Activated T-helper 1 cell treated with anti-CD3 and anti-CD28 coated beads, Interleukin-12 subunit alpha, Interleukin-12 subunit beta, Interleukin-2, Interleukin-4 antibody, amounts not matched to agents 30 ng/mL and 10 ng/mL and 1 ng/mL, durations not matched to agents 14 hours and 24 hours and 36 hours (primary cell): ENCODE results near the gene CEP131. TPM values are rescaled to one million over a fixed set of nuclear protein-coding genes. Genes with fewer than 3 reads are reported as not detected.

Experiments
- DNase-seq: peaks from one replicate; pipeline ENCODE4 v3.0.0; 2021; ENCODE audit warnings: low spot score
- H3K27ac Mint-ChIP-seq: one replicate; pipeline ENCODE4 v1.8.0; 2021; ENCODE audit warnings: mild to moderate bottlenecking, mixed read lengths
- H3K27me3 Mint-ChIP-seq: one replicate; pipeline ENCODE4 v1.8.0; 2022; ENCODE audit warnings: mild to moderate bottlenecking, moderate library complexity, mixed read lengths; ENCODE audit not compliant: insufficient read depth
- H3K36me3 Mint-ChIP-seq: one replicate; pipeline ENCODE4 v1.8.0; 2021; ENCODE audit warnings: low read depth, mixed read lengths
- H3K4me1 Mint-ChIP-seq: one replicate; pipeline ENCODE4 v1.8.0; 2021; ENCODE audit warnings: low read depth, mixed read lengths
- H3K4me3 Mint-ChIP-seq: one replicate; pipeline ENCODE4 v1.8.0; 2021; ENCODE audit warnings: mild to moderate bottlenecking, moderate library complexity, mixed read lengths
- H3K9me3 Mint-ChIP-seq: one replicate; pipeline ENCODE4 v1.8.0; 2021; ENCODE audit warnings: mixed read lengths
- intact Hi-C: fragments of 100-400 bp; cut with micrococcal nuclease; formaldehyde crosslinking; loops from one replicate; pipeline ENCODE4 v1.15.1; 2024
- total RNA-seq: library from RNA; stranded (reverse); gene quantifications from 2 replicates; pipeline ENCODE4 v1.2.3, GENCODE V29; 2022

The CEP131 gene
- total RNA-seq, 1 donor from 2014 or later: 17.5 TPM

- H3K4me1 Mint-ChIP-seq: no peaks in the 10 kb centered on the region
- no peaks in the 10 kb centered on the region for H3K27me3 Mint-ChIP-seq
- no peak overlapping the region for H3K4me3 Mint-ChIP-seq
- no peaks in the 10 kb centered on the region for H3K9me3 Mint-ChIP-seq
- intact Hi-C loops: no loop called here
- no peak overlapping the region for H3K27ac Mint-ChIP-seq
- DNase-seq: no peak
- H3K36me3 Mint-ChIP-seq: no peaks in the 10 kb centered on the region
Observed at GRCh38 chr17:81189016-81189415, 33.7 kb downstream of the CEP131 start.

GRCh38 chr17:81188491-81188840, 34.3 kb downstream of the CEP131 start:
- H3K36me3 Mint-ChIP-seq: no peaks in the 10 kb centered on the region
- no peaks in the 10 kb centered on the region for H3K4me1 Mint-ChIP-seq
- no peak overlapping the region for H3K27ac Mint-ChIP-seq
- no peaks in the 10 kb centered on the region for H3K9me3 Mint-ChIP-seq
- intact Hi-C loops: no loop called here
- H3K4me3 Mint-ChIP-seq: no peak overlapping the region
- no peaks in the 10 kb centered on the region for H3K27me3 Mint-ChIP-seq
- DNase-seq: no peak

- Mint-ChIP-seq H3K4me1 (no peaks in the 10 kb centered on the region), H3K27me3 (no peaks in the 10 kb centered on the region), H3K9me3 (no peaks in the 10 kb centered on the region), H3K36me3 (no peaks in the 10 kb centered on the region), H3K4me3 (no peak overlapping the region), H3K27ac (no peak overlapping the region)
- no peak for DNase-seq
- intact Hi-C loops: no loop called here
Observed at GRCh38 chr17:81187586-81188490, 34.9 kb downstream of the CEP131 start.

GRCh38 chr17:81187120-81187519, 35.6 kb downstream of the CEP131 start:
- no peaks in the 10 kb centered on the region for H3K4me1 Mint-ChIP-seq
- intact Hi-C loops: no loop called here
- H3K36me3 Mint-ChIP-seq: no peaks in the 10 kb centered on the region
- DNase-seq: no peak
- no peak overlapping the region for H3K4me3 Mint-ChIP-seq
- no peak overlapping the region for H3K27ac Mint-ChIP-seq
- no peaks in the 10 kb centered on the region for H3K9me3 Mint-ChIP-seq
- H3K27me3 Mint-ChIP-seq: no peaks in the 10 kb centered on the region

GRCh38 chr17:81186203-81186602, 36.6 kb downstream of the CEP131 start:
- no peaks in the 10 kb centered on the region for H3K9me3 Mint-ChIP-seq
- H3K27me3 Mint-ChIP-seq: no peaks in the 10 kb centered on the region
- no peak overlapping the region for H3K27ac Mint-ChIP-seq
- H3K36me3 Mint-ChIP-seq: no peaks in the 10 kb centered on the region
- no peak overlapping the region for H3K4me3 Mint-ChIP-seq
- H3K4me1 Mint-ChIP-seq: no peaks in the 10 kb centered on the region
- no peak for DNase-seq
- intact Hi-C loops: no loop called here

GRCh38 chr17:81184555-81184954, 38.2 kb downstream of the CEP131 start:
- Mint-ChIP-seq H3K4me1 (no peaks in the 10 kb centered on the region), H3K27me3 (no peaks in the 10 kb centered on the region), H3K27ac (no peak overlapping the region), H3K4me3 (no peak overlapping the region), H3K36me3 (no peaks in the 10 kb centered on the region), H3K9me3 (no peaks in the 10 kb centered on the region)
- intact Hi-C loops: no loop called here
- no peak for DNase-seq

- no peak for DNase-seq
- Mint-ChIP-seq H3K4me1 (no peaks in the 10 kb centered on the region), H3K27me3 (no peaks in the 10 kb centered on the region), H3K27ac (no peak overlapping the region), H3K36me3 (no peaks in the 10 kb centered on the region), H3K9me3 (no peaks in the 10 kb centered on the region), H3K4me3 (no peak overlapping the region)
- intact Hi-C loops: no loop called here
Observed at GRCh38 chr17:81183807-81184206, 39.0 kb downstream of the CEP131 start.

GRCh38 chr17:81183316-81183715, 39.4 kb downstream of the CEP131 start:
- H3K9me3 Mint-ChIP-seq: no peaks in the 10 kb centered on the region
- no peak overlapping the region for H3K4me3 Mint-ChIP-seq
- no peaks in the 10 kb centered on the region for H3K27me3 Mint-ChIP-seq
- intact Hi-C loops: no loop called here
- DNase-seq: no peak
- H3K27ac Mint-ChIP-seq: no peak overlapping the region
- no peaks in the 10 kb centered on the region for H3K4me1 Mint-ChIP-seq
- no peaks in the 10 kb centered on the region for H3K36me3 Mint-ChIP-seq

GRCh38 chr17:81182596-81182995, 40.2 kb downstream of the CEP131 start:
- intact Hi-C loops: no loop called here
- no peak for DNase-seq
- no peaks in the 10 kb centered on the region for H3K27me3 Mint-ChIP-seq
- H3K36me3 Mint-ChIP-seq: no peaks in the 10 kb centered on the region
- H3K4me3 Mint-ChIP-seq: no peak overlapping the region
- no peak overlapping the region for H3K27ac Mint-ChIP-seq
- H3K4me1 Mint-ChIP-seq: no peaks in the 10 kb centered on the region
- H3K9me3 Mint-ChIP-seq: no peaks in the 10 kb centered on the region

GRCh38 chr17:81181811-81182185, 41.0 kb downstream of the CEP131 start:
- Mint-ChIP-seq H3K4me3 (no peak overlapping the region), H3K27ac (no peak overlapping the region), H3K27me3 (no peaks in the 10 kb centered on the region), H3K36me3 (no peaks in the 10 kb centered on the region), H3K4me1 (no peaks in the 10 kb centered on the region), H3K9me3 (no peaks in the 10 kb centered on the region)
- intact Hi-C loops: no loop called here
- DNase-seq: no peak

GRCh38 chr17:81180836-81181810, 41.6 kb downstream of the CEP131 start:
- DNase-seq: no peak
- intact Hi-C loops: no loop called here
- Mint-ChIP-seq H3K4me3 (no peak overlapping the region), H3K9me3 (no peaks in the 10 kb centered on the region), H3K36me3 (no peaks in the 10 kb centered on the region), H3K27me3 (peaks cover 2% of the 10 kb centered on the region), H3K27ac (no peak overlapping the region), H3K4me1 (no peaks in the 10 kb centered on the region)

GRCh38 chr17:81179861-81180260, 42.9 kb downstream of the CEP131 start:
- no peak overlapping the region for H3K27ac Mint-ChIP-seq

GRCh38 chr17:81179220-81179619, 43.5 kb downstream of the CEP131 start:
- Mint-ChIP-seq H3K27ac (no peak overlapping the region), H3K36me3 (no peaks in the 10 kb centered on the region), H3K4me3 (no peak overlapping the region), H3K4me1 (no peaks in the 10 kb centered on the region), H3K9me3 (no peaks in the 10 kb centered on the region), H3K27me3 (peaks cover 6% of the 10 kb centered on the region)
- no peak for DNase-seq
- intact Hi-C loops: no loop called here

More at GRCh38 chr17:81179861-81180260, 42.9 kb downstream of the CEP131 start:
- intact Hi-C loops: no loop called here
- Mint-ChIP-seq H3K4me1 (no peaks in the 10 kb centered on the region), H3K4me3 (no peak overlapping the region), H3K27me3 (peaks cover 6% of the 10 kb centered on the region), H3K36me3 (no peaks in the 10 kb centered on the region), H3K9me3 (no peaks in the 10 kb centered on the region)
- no peak for DNase-seq
